ENCODE results near the gene CLCN4.

The CLCN4 gene

DNA sequence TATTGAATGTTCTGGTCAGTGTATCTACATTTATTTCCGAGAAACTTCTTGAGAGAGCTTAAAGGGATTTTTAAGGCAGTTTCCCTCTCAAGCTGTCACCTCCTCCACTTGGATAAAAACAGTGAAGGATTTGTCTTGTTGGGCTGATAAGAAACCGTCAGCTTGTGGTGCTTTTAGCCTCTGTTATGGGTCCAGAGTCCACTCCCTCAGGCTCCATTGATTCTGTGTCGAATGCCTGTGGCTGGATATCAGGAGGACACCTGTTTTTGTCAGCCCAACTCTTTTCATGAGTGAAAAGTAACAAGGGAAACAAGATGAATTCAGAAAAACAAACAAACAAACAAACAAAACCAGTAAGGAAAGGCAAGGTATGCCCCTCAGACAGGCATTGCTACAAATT, 12.4 kb downstream of the CLCN4 start:
- TF ChIP-seq, protein P1, sequence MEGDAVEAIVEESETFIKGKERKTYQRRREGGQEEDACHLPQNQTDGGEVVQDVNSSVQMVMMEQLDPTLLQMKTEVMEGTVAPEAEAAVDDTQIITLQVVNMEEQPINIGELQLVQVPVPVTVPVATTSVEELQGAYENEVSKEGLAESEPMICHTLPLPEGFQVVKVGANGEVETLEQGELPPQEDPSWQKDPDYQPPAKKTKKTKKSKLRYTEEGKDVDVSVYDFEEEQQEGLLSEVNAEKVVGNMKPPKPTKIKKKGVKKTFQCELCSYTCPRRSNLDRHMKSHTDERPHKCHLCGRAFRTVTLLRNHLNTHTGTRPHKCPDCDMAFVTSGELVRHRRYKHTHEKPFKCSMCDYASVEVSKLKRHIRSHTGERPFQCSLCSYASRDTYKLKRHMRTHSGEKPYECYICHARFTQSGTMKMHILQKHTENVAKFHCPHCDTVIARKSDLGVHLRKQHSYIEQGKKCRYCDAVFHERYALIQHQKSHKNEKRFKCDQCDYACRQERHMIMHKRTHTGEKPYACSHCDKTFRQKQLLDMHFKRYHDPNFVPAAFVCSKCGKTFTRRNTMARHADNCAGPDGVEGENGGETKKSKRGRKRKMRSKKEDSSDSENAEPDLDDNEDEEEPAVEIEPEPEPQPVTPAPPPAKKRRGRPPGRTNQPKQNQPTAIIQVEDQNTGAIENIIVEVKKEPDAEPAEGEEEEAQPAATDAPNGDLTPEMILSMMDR (IDR thresholded peaks at IDR 0.05; ENCODE audit: low read depth, low read length, missing control alignments) = no peak
- DNase-seq (ENCODE audit: extremely low read depth, low read depth) = no peak

DNA sequence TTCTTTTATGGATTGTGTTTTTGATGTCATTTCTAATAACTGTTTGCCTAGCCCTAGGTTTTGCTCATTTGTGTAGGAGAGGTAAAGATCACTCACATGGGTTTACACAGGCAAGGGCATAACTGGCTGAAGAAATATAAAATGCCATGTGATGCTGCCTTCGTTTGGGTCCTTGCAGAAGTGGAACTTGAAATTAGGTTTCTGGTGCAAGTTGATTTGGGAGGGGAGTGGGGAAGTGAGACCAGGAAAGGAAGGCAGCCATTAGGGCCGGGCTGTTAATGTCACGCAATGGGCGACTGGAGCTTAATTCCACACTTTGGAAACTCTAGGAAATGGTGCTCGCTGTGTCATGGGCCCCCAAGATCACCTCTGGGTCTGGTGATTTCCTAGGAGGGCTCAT, 14.5 kb downstream of the CLCN4 start:
- H3K4me3 ChIP-seq (replicated peaks; ENCODE audit: low read depth, low read length) = no peak overlapping the region
- TF ChIP-seq, protein P1 (IDR thresholded peaks at IDR 0.05; ENCODE audit: low read depth, low read length, missing control alignments) = no peak
- no peak for DNase-seq (ENCODE audit: extremely low read depth, low read depth)

More for the DNA sequence above, 12.4 kb downstream of the CLCN4 start:
- H3K4me3 ChIP-seq (replicated peaks; ENCODE audit: low read depth, low read length) = no peak overlapping the region

DNA sequence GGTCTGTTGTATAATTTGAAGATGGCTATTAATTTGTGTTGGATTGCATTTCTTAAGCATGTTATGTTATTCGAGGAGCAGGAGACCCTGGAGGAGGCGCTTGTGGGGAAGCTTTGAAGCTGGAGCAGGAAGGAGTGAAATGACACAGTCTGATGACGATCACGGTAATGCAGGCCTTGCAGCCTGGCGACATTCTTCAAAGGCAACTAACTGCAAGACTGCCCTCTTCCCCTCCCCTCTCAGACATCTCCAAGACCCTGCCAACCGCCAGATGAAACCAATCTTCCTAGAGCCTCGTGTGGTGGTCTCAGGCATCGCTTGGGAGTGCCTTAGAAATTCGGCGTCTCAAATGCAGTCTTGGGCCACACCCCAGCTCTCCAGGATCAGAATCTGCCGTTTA, 16.1 kb downstream of the CLCN4 start:
- TF ChIP-seq, protein P1 (IDR thresholded peaks at IDR 0.05; ENCODE audit: low read depth, low read length, missing control alignments) = no peak
- no peak overlapping the region for H3K4me3 ChIP-seq (replicated peaks; ENCODE audit: low read depth, low read length)
- DNase-seq (ENCODE audit: extremely low read depth, low read depth) = no peak

DNA sequence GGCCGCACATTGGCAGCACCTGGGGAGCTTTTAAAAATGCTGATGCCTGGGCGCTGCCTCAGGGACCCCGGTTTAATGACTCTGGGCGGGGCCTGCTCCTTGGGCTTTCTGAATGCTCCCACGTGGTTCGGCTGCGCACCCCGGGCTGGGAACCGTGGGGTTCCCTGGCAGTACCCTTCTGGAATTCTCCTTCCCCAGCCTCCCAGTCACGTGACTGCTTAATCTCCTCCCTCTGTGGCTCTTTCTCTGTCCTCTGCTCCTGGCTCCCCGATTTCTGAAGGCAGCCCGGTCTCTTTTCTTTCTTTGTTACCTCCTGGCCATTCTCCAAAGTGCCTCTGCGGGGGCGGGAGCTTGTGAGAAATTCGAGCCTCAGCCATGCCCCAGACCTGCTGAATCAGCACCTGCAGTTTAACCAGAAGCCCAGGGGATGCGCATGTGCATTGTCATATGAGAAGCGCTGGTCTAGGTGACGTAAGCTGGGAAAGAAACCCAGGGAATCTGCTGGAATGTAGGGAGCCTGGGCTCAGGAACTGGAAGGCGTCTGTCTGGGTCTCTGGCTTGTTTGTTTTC, 16.6 kb downstream of the CLCN4 start:
- no peak overlapping the region for H3K4me3 ChIP-seq (replicated peaks; ENCODE audit: low read depth, low read length)
- TF ChIP-seq, protein P1 (IDR thresholded peaks at IDR 0.05; ENCODE audit: low read depth, low read length, missing control alignments) = no peak
- DNase-seq (ENCODE audit: extremely low read depth, low read depth) = peak; percentile 47

DNA sequence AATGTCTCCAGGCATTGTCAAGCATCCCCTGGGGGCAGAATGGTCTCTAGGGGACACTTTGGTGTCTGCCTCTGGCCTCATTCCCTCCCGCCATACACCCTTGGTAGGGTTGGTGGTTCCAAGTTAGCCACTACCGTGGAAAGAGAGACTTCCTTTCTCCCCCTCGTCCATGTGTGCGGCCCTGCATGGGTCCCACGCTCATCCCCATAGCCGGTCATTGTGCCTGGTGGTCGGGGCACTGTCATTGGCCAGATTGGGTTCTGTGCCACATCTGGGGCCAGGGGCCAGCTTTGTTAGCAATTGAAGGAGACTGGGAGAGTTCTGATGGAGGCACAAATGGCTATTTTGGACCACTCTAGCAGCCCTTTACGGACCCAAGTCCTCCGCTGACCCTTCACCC, 17.3 kb downstream of the CLCN4 start:
- no peak for DNase-seq (ENCODE audit: extremely low read depth, low read depth)
- TF ChIP-seq, protein P1 (IDR thresholded peaks at IDR 0.05; ENCODE audit: low read depth, low read length, missing control alignments) = no peak
- H3K4me3 ChIP-seq (replicated peaks; ENCODE audit: low read depth, low read length) = no peak overlapping the region

DNA sequence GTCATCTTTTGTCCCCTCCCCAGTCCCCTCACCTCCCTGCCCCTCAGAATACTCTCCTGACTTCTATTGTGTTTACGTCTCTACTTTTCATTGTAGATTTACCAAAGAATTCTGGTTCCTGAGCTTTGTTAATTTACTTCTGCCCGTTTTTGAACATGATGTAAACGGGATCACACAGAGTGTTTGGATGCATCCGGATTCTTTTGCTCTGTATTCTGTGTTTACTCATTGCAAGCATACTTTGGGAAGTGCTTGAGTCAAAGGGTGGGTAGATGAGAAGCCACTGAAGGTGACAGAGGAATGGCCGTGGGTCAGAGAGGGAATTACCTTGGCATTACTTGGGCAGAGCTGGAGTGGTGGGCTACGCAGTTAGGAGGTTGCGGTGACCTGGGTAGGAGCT, 18.0 kb downstream of the CLCN4 start:
- no peak overlapping the region for H3K4me3 ChIP-seq (replicated peaks; ENCODE audit: low read depth, low read length)
- TF ChIP-seq, protein P1 (IDR thresholded peaks at IDR 0.05; ENCODE audit: low read depth, low read length, missing control alignments) = no peak
- DNase-seq (ENCODE audit: extremely low read depth, low read depth) = no peak

DNA sequence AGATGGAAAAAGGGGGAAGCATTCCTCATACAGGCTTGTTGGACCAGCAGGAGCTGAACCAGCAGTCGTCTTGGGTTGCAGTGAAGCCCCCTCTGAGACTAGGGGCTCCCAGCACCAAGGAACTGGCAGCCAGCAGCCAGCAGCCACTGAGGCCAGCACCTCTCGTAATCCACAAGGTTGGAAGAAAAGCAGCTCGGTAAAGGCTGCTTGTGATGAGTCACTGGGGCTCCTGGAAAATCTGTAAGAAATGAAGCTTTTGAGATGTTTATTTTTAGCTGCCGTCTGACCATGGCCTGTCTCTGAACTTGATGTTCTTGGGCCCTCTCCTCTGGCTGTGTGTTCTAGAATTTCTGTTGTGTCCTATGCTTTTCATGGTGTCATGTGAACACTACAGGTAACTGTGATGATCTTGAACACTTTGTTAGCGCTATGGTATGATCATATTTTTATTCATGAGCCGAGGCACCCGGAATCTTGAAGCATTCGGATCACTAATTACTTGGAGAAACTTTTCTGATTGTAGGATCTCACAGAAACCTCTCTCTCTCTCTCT, 18.6 kb downstream of the CLCN4 start:
- TF ChIP-seq, protein P1 (IDR thresholded peaks at IDR 0.05; ENCODE audit: low read depth, low read length, missing control alignments) = no peak
- no peak overlapping the region for H3K4me3 ChIP-seq (replicated peaks; ENCODE audit: low read depth, low read length)
- DNase-seq (ENCODE audit: extremely low read depth, low read depth) = no peak

All from HFF-Myc (cell line).